AG09309 (cell line): Measurements from ENCODE around the gene RDX.

Experiments
- DNase-seq: peaks from one replicate; pipeline ENCODE4 v3.0.0-alpha.2; 2010; ENCODE audit warnings: low read depth
- H3K4me3 ChIP-seq: 2 replicates; pipeline ENCODE4 v1.5.1; 2011; ENCODE audit warnings: mild to moderate bottlenecking, low read depth, low read length, moderate library complexity; ENCODE audit not compliant: control insufficient read depth
- TF ChIP-seq, protein P1 (sequence below): IDR thresholded peaks from 2 replicates; pipeline ENCODE4 v1.5.1; 2011; ENCODE audit warnings: mild to moderate bottlenecking, low read depth, low read length, inconsistent platforms; ENCODE audit not compliant: insufficient read depth, control insufficient read depth; ENCODE audit errors: missing control alignments

The RDX gene

DNA sequence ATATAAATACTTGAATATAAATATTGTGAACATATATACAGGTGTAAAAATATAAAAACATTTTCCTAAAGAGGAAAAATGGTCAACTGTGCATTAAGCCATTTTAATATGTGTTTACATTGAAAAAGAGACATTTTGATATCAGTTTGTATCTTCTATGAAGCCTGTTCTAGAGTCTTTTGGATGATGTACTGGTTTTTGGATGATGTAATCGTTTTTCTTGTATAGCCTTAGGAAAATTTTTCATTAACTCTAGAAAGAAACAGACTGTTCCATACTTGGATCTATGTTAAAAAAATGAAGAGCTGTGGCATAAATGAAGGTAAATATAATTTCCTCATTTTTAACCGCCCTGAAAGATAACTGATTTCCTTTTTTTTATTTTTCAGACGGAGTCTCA, 39.6 kb upstream of the RDX start:
- DNase-seq = no peak

DNA sequence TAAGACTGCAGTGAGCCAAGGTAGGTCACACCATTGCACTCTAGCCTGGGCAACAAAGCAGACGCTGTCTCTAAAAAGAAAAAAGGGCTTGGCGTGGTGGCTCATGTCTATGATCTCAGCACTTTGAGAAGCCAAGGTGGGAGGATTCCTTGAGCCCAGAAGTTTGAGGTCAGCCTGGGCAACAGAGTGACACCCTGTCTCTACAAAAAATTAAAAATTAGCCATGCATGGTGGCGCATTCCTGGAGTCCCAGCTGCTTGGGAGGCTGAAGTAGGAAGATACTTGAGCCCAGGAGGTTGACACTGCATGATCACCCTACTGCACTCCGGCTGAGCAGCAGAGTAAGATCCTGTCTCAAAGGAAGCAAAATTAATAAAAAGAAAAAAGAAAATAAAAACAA, 38.9 kb upstream of the RDX start:
- H3K4me3 ChIP-seq = no peak overlapping the region
- DNase-seq = no peak
- TF ChIP-seq, protein P1, sequence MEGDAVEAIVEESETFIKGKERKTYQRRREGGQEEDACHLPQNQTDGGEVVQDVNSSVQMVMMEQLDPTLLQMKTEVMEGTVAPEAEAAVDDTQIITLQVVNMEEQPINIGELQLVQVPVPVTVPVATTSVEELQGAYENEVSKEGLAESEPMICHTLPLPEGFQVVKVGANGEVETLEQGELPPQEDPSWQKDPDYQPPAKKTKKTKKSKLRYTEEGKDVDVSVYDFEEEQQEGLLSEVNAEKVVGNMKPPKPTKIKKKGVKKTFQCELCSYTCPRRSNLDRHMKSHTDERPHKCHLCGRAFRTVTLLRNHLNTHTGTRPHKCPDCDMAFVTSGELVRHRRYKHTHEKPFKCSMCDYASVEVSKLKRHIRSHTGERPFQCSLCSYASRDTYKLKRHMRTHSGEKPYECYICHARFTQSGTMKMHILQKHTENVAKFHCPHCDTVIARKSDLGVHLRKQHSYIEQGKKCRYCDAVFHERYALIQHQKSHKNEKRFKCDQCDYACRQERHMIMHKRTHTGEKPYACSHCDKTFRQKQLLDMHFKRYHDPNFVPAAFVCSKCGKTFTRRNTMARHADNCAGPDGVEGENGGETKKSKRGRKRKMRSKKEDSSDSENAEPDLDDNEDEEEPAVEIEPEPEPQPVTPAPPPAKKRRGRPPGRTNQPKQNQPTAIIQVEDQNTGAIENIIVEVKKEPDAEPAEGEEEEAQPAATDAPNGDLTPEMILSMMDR = no peak

More for the DNA sequence above, 39.6 kb upstream of the RDX start:
- TF ChIP-seq, protein P1 = no peak
- no peak overlapping the region for H3K4me3 ChIP-seq

DNA sequence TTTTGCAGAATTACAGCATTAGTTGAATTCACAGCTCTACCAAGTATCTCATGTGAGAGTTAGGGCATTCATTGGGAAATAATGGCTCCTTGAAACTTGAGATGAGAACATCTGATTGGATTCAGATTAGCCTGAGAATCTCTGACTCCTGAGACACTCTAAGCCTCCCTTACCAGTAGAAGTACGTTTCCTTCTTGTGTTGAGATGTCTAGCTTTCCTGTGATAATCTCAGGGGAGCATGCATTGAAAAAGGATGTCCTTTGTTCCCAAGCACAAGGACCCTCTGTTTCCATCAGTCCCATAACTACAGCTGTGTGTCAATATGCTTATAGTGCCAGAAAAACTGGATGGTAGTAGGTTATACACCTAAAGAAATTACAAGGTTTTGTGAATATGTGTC, 35.2 kb upstream of the RDX start:
- no peak for DNase-seq
- TF ChIP-seq, protein P1 = no peak
- no peak overlapping the region for H3K4me3 ChIP-seq

DNA sequence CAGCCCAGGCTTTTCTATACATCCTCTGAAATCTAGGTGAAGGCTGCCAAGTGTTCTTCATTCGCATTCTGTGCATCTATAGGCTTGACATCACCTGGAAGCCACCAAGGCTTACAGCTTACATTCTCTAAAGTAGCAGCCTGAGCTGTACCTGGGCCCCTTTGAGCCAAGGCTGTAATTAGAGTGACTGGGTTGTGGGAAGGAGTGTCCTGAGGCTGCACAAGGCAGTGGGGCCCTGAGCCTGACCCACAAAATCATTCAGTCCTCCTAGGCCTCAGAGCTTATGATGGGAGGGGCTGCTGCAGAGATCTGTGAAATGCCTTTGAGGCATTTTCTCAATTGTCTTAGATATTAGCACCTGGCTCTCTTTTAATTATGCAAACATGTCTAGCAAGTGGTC, 33.0 kb upstream of the RDX start:
- H3K4me3 ChIP-seq = no peak overlapping the region
- DNase-seq = no peak
- TF ChIP-seq, protein P1 = no peak

DNA sequence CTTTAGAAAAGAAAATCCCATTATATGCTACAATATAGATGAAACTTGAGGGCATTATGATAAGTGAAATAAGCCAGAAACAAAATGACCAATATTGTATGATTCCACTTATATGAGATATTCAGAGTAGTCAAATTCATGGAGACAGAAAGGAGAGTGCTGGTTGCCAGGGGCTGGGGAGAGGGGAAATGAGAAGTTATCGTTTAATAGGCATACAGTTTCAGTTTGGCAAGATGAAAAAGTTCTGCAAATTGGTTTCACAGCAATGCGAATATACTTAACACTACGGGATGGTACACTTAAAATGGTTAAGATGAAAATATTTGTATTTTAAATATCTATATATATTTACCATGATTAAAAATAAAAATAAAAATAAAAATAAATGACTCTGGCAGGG, 31.1 kb upstream of the RDX start:
- no peak overlapping the region for H3K4me3 ChIP-seq
- no peak for DNase-seq
- TF ChIP-seq, protein P1 = no peak

DNA sequence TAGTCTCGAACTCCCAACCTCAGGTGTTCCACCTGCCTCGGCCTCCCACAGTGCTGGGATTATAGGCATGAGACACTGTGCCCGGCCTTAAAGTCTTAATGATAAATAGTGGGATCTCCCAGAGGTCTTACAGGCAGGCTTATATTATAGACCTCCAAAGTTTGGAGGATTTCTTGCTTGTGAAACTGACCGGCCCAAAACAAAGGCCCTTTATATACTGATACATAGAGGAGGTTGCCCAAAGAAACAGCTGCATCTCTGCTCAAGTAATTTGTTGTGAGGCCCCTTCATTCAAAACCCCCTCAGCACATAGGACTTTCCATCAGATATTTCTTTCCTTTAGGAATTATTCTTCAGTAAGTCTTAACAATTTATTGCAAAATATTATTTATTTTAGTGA, 27.4 kb upstream of the RDX start:
- no peak overlapping the region for H3K4me3 ChIP-seq
- TF ChIP-seq, protein P1 = no peak
- DNase-seq = no peak

DNA sequence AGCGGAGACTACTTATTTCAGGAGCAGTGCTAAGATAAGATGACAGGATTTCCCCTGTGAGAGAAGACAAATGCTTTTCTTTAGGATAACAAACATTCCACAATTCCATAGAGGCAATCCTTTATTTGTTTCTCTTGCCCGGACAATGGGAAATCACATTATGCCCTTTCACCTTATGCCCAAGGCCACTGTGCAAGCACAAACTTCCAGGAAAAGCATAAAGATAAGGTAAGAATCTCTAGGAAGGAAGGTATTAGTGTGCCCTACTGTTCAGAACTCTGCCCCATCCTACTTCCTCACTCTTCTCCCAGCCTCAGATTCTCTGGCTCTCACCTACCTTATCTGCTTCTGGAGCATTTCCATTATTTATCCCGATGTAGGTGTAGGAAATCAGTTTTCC, 23.1 kb upstream of the RDX start:
- TF ChIP-seq, protein P1 = no peak
- no peak for DNase-seq
- no peak overlapping the region for H3K4me3 ChIP-seq
